Colonic mucosa (tissue), 4 donors: Measurements from ENCODE around the gene LHX3. TPM values are rescaled to one million over a fixed set of nuclear protein-coding genes. Genes with fewer than 3 reads are reported as not detected.

Source experiments
- DNase-seq: peaks from one replicate; pipeline ENCODE4 v3.0.0-alpha.2; 2020
- H3K27ac ChIP-seq: fragments of 200-600 bp; one replicate; pipeline ENCODE4 v1.8.0; 2021
- H3K27me3 ChIP-seq: fragments of 200-600 bp; one replicate; pipeline ENCODE4 v1.8.0; 2021
- H3K36me3 ChIP-seq: fragments of 200-600 bp; one replicate; pipeline ENCODE4 v1.8.0; 2021
- H3K4me1 ChIP-seq: fragments of 200-600 bp; one replicate; pipeline ENCODE4 v1.8.0; 2021; ENCODE audit warnings: mild to moderate bottlenecking
- H3K4me3 ChIP-seq: fragments of 200-600 bp; one replicate; pipeline ENCODE4 v1.8.0; 2021
- H3K9ac ChIP-seq, 2 donors: one replicate each; pipeline ENCODE4 v1.7.0; 2013; ENCODE audit warnings: control low read depth in 2 of 2, low read depth in 2 of 2, low read length in 2 of 2
- H3K9me3 ChIP-seq: fragments of 200-600 bp; one replicate; pipeline ENCODE4 v1.8.0; 2021
- CTCF ChIP-seq: fragments of 200-600 bp; IDR thresholded peaks from one replicate; pipeline ENCODE4 v1.8.0; 2022; ENCODE audit warnings: antibody characterized with exemption, mild to moderate bottlenecking
- intact Hi-C: fragments of 100-400 bp; cut with DNase I; formaldehyde crosslinking; loops from one replicate; pipeline ENCODE4 v1.14.1; 2022
- total RNA-seq, 2 donors: library from RNA; stranded (reverse); fragmentation: NEBNext Ultra II Directional in 1 of 2; extraction: Animal tissue kit (Norgen Biotek cat#: 25700) in 1 of 2; gene quantifications; one replicate each; pipeline ENCODE4 v1.2.1, GENCODE V29; 2021
- donor health status: healthy.
- donor health status: DM: no; HTN: no; CAD: no.
- donor health status: DM: no; HTN: no; CAD: no.

Gene LHX3
- total RNA-seq, 2 donors from 2014 or later: not detected

GRCh38 chr9:136250676-136251075 lies 45.7 kb upstream of the LHX3 start:
- no peak for TF ChIP-seq CTCF
- intact Hi-C loops: no loop called here
- H3K9ac ChIP-seq: no peak overlapping the region
- no peaks in the 10 kb centered on the region for H3K36me3 ChIP-seq
- no peak for DNase-seq
- H3K4me1 ChIP-seq: no peaks in the 10 kb centered on the region
- no peak overlapping the region for H3K27ac ChIP-seq
- H3K27me3 ChIP-seq: peaks cover 3% of the 10 kb centered on the region
- H3K4me3 ChIP-seq: no peak overlapping the region
- no peaks in the 10 kb centered on the region for H3K9me3 ChIP-seq

- Histone ChIP-seq H3K9ac (no peak overlapping the region), H3K36me3 (no peaks in the 10 kb centered on the region), H3K4me3 (no peak overlapping the region), H3K27me3 (peaks cover 3% of the 10 kb centered on the region), H3K27ac (no peak overlapping the region), H3K9me3 (no peaks in the 10 kb centered on the region), H3K4me1 (no peaks in the 10 kb centered on the region)
- TF ChIP-seq CTCF: no peak
- intact Hi-C loops: no loop called here
- no peak for DNase-seq
Observed at GRCh38 chr9:136249877-136250559, 45.1 kb upstream of the LHX3 start.

- no peaks in the 10 kb centered on the region for H3K4me1 ChIP-seq
- DNase-seq: no peak
- no peak overlapping the region for H3K9ac ChIP-seq
- no peak overlapping the region for H3K4me3 ChIP-seq
- H3K36me3 ChIP-seq: no peaks in the 10 kb centered on the region
- intact Hi-C loops: no loop called here
- H3K27ac ChIP-seq: no peak overlapping the region
- no peak for TF ChIP-seq CTCF
- no peaks in the 10 kb centered on the region for H3K9me3 ChIP-seq
- peaks cover 3% of the 10 kb centered on the region for H3K27me3 ChIP-seq
Observed at GRCh38 chr9:136248951-136249876, 44.3 kb upstream of the LHX3 start.

GRCh38 chr9:136247947-136248637 lies 43.2 kb upstream of the LHX3 start:
- Histone ChIP-seq H3K36me3 (no peaks in the 10 kb centered on the region), H3K4me1 (no peaks in the 10 kb centered on the region), H3K27ac (no peak overlapping the region), H3K9ac (no peak overlapping the region), H3K4me3 (no peak overlapping the region), H3K9me3 (no peaks in the 10 kb centered on the region), H3K27me3 (peaks cover 3% of the 10 kb centered on the region)
- intact Hi-C loops: no loop called here
- TF ChIP-seq CTCF: no peak
- DNase-seq: no peak

- H3K27me3 ChIP-seq: peaks cover 3% of the 10 kb centered on the region
- intact Hi-C loops: no loop called here
- no peak for DNase-seq
- H3K9ac ChIP-seq: no peak overlapping the region
- H3K9me3 ChIP-seq: no peaks in the 10 kb centered on the region
- no peak overlapping the region for H3K4me3 ChIP-seq
- no peak for TF ChIP-seq CTCF
- H3K36me3 ChIP-seq: no peaks in the 10 kb centered on the region
- H3K27ac ChIP-seq: no peak overlapping the region
- no peaks in the 10 kb centered on the region for H3K4me1 ChIP-seq
Observed at GRCh38 chr9:136247551-136247916, 42.6 kb upstream of the LHX3 start.
